Right forelimb (tissue), 1 donor: ENCODE measurements around the gene ZNRF2.
"Not testable (repeated sequence)": the region's sequence is repeated elsewhere in the genome, so short reads cannot be mapped to it uniquely, and the experiment has no call there.

ENCODE experiments used
- DNase-seq: peaks from one replicate; pipeline ENCODE4 v3.0.0-alpha.2; 2018

The ZNRF2 gene

DNA sequence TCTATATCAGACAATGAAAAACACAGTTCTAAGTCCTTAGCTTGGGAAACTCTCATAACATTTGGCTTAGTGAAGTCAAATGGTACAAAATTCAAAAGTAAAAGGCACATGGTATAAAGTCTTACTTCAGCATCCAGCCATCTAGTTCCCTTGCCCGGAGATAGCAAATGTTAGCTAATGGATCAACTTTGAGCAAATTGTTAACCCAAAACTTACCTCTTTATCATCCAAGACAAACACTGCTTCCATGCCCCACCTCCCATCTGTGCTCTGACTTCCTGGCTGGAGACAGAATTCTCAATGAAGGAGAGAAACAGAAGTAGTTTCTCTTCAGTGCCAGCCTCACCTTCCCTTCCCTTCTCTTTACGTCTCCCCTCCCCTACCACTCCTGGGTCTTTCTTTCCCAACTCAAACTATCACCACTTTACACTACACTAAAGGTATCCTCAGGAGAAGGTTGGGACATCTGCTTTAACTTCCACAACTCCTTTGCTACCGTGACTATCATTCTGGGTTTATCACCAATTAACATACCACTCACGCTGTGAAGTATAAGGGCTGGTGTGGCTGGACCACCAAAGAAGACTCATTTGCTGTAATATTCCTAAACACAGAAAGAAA lies 21.2 kb upstream of the ZNRF2 start:
- no peak for DNase-seq

DNA sequence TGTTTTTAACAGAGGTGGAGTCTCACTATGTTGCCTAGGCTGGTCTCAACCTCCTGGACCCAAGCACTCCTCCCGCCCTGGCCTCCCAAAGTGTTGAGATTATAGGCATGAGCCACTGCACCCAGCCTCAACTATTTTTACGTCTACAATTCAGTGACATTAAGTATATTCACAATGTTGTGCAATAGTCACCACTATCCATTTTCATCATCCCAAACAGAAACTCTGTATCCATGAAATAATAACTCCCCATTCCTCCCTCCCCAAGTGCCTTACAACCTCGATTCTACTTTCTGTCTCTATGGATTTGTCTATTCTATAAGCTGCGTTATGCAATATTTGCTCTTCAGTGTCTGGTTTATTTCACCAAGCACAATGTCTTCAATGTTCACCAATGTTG lies 20.3 kb upstream of the ZNRF2 start:
- DNase-seq = no peak

DNA sequence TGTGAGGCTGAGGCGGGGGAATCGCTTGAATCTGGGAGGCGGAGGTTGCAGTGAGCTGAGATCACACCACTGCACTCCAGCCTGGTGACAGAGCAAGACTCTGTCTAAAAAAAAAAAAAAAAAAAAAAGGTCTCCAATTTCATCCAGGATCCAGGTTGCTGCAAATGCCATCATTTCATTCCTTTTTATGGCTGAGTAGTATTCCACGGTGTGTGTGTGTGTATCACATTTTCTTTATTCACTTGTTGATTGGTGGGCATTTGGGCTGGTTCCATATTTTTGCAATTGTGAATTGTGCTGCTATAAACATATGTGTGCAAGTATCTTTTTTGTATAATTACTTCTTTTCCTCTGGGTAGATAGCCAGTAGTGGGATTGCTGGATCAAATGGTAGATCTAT lies 19.2 kb upstream of the ZNRF2 start:
- not testable (repeated sequence) for DNase-seq

DNA sequence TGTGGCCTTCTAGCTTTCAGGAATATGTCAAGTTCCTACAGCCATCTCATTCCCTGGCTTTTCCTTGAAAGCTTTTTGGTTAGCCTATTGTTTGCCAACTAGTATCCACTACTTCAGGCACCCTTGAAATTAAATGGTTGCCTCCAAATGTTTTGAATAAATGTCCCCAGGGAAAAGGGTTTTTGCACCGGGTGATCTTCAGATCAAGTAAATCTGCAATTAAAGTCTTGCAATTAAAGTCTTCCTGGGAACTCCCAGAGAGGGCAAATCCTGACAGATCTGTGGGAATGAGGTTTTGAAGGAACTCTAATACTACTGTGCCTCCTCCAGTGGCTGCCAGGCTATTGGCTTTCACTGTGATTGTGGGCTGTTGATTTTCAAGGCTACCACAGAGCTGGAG lies 17.7 kb upstream of the ZNRF2 start:
- DNase-seq = no peak

DNA sequence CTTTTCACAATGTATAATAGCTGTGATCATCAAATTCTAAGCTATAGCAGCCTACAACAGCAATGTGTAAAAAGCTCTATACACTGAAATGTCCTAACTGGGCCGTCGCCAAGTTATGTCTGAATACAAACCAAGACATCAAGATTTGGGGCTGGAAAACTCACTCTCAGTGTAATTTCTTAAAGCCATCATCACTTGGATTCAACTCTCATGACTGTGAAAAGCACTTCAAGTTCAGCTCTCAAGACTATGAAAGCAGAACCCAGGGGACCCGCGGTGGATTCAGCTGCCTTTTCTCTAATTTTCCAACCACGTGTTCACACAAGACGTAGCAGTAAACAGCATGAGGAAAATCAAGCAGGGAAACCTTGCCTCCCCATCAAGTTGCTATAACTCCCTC lies 15.8 kb upstream of the ZNRF2 start:
- DNase-seq = no peak

GRCh38 chr7:30269490-30269889 lies 14.9 kb upstream of the ZNRF2 start:
- DNase-seq = no peak

GRCh38 chr7:30270921-30271320 lies 13.5 kb upstream of the ZNRF2 start:
- DNase-seq = no peak

DNA sequence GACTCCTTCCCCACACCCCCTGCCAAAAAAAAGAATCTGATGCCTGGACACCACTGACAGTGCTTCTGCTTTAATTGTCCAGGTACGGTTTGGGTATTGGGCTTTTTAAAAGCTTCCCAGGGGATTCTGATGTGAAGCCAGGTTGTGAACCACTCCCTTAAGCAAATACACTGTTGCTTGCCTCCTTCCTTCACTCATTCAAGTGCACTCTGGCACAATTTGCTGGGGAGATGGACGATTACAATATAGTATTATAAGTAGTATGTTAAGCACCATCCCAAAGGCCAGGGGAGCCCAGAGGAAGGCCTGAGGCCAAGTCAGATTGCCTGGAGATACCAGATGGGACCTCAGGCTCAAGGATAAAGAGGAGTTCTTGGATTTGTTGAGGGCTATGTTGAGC lies 12.3 kb upstream of the ZNRF2 start:
- DNase-seq = no peak

DNA sequence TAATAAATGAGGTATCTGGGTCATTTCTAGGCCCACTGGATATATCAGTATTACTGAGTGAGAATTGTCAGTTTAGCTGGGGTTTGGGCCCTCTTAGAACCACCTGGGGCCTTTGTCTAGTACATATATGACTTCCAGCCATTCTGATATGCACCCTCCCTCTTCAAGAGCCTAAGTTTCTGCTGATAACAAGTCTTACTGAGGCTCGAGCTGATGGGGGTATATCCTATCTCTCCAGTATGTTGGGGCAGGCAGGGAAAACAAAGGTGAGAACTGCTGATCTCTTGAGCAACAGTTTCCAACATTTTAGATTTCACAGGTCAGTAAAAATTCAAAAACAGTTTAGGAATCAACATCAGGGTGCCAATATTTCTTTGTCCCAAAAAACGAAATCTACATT lies 10.8 kb upstream of the ZNRF2 start:
- no peak for DNase-seq

GRCh38 chr7:30274641-30275040 lies 9.8 kb upstream of the ZNRF2 start:
- no peak for DNase-seq

DNA sequence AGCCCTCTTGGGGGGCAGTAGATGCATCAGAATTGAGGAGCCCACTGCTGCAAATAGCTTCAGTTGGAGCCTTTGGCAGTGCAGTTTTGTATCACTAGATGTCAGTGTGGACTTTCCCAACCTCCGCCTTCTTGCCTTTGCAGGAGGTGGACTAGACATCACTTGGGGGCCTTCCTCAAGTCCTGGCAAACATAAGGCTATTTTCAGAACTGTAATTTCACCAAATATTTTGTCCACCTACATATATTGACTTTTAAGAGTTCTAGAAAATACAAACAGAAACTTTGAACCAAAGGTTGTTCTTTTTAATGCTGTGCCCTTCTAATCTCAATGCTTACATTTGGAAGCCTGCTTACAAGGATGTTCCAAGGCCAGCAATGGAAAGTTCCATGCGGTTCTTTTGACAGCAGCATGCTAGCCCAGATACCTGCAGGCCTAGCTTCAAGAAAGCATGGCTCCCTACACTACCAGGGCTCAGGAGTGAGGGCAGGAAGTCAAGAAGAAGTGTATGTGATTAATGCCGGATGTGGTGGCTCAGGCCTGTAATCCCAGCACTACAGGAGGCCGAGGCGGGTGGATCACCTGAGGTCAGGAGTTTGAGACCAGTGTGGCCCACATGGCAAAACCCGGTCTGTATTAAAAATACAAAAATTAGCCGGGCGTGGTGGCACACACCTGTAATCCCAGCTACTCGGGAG lies 8.0 kb upstream of the ZNRF2 start:
- peak; percentile 59 for DNase-seq

GRCh38 chr7:30278376-30278775 lies 6.0 kb upstream of the ZNRF2 start:
- no peak for DNase-seq

DNA sequence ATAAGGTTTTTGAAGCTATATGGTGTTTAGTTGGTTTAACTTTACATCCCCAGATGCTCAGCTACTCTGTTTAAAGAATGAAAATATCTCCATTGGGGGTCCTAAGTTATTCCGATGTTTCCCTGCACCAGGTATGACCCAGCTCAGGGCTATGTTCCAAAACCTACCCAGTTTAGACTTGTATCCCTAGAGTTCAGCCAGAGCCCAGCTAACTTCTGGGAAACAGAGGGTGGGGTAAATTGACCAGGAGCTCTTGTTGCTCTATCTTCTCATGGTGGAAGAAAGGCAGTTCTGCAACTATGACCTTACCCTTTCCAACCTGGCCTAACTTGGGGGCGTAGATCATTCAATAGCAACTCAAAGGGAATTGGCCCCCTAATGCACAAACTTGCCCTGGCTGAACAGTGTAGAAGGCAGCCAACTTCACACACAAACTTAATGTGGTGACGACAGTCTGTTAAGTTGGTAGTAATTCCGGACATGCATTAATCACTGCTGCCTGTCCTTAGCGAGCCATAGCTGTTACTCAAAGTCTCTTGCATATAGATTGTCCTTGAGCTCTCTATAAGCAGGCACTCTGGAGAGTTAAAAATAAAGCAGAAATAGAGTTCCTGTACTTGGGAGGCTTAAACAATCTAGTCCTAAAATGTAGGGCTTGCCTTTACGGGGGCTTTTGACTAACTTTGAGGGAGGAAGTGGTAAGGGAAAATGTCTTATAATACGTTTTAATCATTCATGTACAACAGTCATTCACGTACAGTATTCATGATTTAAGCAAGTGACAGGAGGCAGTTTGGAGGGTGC lies 5.3 kb upstream of the ZNRF2 start:
- no peak for DNase-seq

DNA sequence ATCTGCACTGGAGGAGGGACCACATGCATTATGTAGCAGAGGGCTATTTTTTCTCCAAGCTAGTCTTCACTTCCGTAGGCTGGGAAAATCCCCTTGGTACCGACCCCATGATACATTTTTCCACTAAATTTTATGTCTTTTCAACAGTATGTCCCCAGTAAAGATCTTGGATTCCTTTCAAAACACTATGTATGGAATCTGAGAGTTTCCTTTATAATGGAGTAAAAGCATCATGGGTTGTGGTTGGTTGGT lies 4.8 kb upstream of the ZNRF2 start:
- DNase-seq = no peak

DNA sequence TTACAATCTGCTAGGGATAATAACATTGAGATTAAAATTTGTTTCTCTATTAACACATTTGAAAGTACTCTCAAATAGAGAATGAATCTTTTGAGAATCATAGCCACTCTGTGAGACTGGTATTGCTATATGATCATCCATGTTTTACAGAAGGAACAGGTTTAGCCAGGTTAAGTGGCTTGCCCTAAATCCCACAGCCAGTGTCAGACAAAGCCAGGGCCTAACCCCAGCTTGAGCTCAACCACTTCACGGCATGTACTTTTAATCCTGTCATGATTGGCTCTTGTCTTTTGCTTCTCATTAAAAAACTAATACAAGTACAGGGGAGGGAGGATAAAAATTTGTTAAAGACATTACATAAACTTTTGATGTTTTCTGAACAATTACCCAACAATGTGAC lies 3.8 kb upstream of the ZNRF2 start:
- DNase-seq = no peak

DNA sequence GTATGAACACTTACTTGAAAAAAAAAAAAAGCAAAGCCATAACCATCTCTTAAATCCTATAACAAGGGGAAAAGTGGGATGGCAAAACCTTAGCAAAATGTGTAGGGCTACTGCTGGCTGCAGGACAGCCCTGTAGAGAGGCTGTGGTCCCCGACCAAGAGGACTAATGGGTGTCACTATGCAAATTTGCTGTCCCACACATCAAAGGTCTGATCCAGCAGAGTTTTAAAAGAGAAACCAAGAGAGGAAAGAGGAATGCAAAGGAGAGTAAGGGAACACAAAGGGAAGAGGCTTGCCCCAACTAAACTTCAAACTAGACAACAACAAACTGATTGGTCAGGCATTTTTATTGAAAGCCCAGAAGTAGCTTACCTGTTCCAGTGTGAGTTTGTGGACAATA lies 3.1 kb upstream of the ZNRF2 start:
- no peak for DNase-seq

DNA sequence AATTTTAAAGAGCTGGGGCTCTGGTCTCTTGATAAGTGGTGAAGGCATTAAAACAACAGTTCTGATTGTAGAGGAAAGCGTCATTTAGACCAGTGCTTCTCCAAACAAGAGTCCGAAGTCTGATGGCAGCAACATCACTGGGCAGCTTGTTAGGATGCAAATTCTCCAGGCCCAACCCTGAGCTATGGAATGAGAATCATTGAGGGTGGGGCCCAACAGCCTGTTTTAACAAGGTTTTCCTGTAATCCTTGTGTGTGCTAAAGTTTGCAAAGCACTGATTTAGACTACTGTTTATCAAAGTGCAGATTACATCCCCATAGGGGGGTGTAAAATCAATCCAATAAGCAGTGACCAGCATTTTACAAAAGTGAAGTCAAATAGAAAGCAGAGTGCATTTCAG lies 2.6 kb upstream of the ZNRF2 start:
- DNase-seq = no peak

GRCh38 chr7:30282735-30283134 lies 1.7 kb upstream of the ZNRF2 start:
- DNase-seq = no peak

DNA sequence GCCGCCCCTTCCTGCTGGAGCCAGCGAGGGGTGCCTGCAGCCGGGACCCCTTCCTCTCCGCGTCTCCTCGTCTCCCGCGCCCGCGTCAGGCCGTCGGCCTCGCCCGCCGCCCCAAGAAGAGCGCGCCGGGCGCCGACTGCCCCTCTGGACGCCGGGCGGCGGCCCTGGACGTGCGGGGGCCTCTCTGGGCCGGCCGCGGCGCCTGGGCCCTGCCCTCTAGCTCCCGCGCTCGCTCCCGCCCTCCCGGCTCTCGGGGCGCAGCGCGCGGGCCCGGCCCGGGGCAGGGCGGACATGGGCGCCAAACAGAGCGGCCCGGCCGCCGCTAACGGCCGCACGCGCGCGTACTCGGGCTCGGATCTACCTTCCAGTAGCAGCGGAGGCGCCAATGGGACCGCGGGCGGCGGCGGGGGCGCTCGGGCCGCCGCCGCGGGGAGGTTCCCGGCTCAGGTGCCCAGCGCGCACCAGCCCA lies 704 bp downstream of the ZNRF2 start:
- no peak for DNase-seq

- DNase-seq = peak; percentile 74
Measured at GRCh38 chr7:30285536-30286284, 1.3 kb downstream of the ZNRF2 start.

DNA sequence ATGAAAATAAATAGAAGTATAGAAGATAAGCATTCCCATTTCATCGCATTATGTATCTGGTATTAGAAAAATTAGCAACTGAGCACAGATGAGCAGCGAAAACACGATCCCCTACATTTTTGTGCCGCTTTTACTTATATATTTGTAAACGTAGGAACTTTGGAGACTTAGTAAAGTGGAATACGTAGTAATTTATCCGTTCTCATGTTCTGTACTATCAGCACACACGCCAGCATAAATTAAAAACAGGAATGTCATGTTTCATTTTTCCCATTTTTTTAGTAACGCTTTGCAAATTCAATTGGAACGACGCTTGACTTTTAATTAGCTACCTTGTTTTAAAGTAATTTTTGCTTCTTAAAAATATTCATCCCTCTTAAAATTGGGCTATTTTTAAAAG lies 2.4 kb downstream of the ZNRF2 start:
- DNase-seq = no peak

DNA sequence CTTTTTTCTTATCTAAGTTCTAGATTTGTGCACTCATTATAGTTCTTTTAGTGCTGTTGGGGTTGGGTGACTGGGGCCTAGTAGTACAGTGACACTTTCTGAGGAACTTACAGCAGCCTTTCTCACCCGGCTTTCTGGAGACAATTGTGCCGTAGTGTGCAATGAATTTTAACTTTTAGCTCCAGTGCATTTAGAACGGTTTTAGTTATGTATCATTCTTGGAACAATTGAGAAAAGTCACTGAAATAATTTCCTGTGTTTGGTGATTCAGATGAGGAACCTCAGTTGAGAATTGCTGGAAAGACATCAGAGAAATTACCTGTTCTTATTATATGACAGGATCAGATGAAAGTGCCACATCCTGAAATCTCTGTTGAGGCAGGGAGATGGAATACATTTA lies 3.2 kb downstream of the ZNRF2 start:
- not testable (repeated sequence) for DNase-seq

DNA sequence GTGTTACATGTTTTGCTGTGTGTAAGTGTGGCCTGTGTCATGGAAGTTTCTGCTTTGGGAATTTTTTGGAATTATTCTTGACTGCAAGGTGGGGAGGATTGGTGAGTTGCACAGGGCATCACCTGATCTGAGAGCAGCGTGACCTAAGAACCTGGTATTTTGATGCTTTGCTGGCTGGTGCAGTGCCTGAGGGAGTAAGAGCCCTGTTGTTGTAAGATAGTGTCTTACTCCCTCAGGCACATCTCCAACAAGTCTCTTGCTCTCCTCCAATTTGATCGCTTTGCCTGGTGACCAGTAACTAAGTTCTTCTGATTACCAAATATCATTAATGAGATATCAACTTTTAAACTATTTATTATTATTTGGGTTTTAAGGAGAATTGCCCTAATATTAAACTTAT lies 5.2 kb downstream of the ZNRF2 start:
- DNase-seq = not testable (repeated sequence)

GRCh38 chr7:30290317-30290716 lies 5.9 kb downstream of the ZNRF2 start:
- not testable (repeated sequence) for DNase-seq
